ENCODE results near the gene SCN4B. TPM values are rescaled to one million over a fixed set of nuclear protein-coding genes. Genes with fewer than 3 reads are reported as not detected.

SCN4B gene
- total and polyA plus RNA-seq, 2 donors (not counting 1 experiment from before 2014, with no cell fraction given), result 1.5 to 10.4 TPM

- Histone ChIP-seq H3K4me3 (replicated peaks in 1 of 4; ENCODE audit: control extremely low read depth in 1 of 4, insufficient read depth in 1 of 4, low read depth in 3 of 4, low read length in 4 of 4) (no peak overlapping the region), H4K20me1 (ENCODE audit: control insufficient read depth, extremely low read depth, insufficient read depth, low read length) (no peaks in the 10 kb centered on the region), H3K9ac (ENCODE audit: insufficient read depth, low read length) (no peak overlapping the region), H3K4me1 (ENCODE audit: control insufficient read depth, extremely low read depth, insufficient read depth, low read length) (no peaks in the 10 kb centered on the region), H3K36me3 (ENCODE audit: control insufficient read depth, insufficient read depth, low read length) (no peaks in the 10 kb centered on the region), H3K9me3 (ENCODE audit: control insufficient read depth, insufficient read depth, low read depth, low read length) (no peaks in the 10 kb centered on the region), H3K79me2 (ENCODE audit: control insufficient read depth, insufficient read depth, low read length) (no peaks in the 10 kb centered on the region), H2AFZ (ENCODE audit: low read length) (no peak overlapping the region), H3K27me3 (ENCODE audit: control insufficient read depth, insufficient read depth, low read length) (no peaks in the 10 kb centered on the region), H3K27ac (ENCODE audit: insufficient read depth, low read length) (no peak overlapping the region), H3K4me2 (ENCODE audit: extremely low read depth, insufficient read depth, low read length) (no peak overlapping the region)
- DNase-seq (ENCODE audit: low read depth in 2 of 2), result no peak
- TF ChIP-seq CTCF (conservative IDR thresholded peaks at IDR 0.05 in 1 of 2, IDR thresholded peaks at IDR 0.05 in 1 of 2; ENCODE audit: low read depth in 1 of 2, low read length in 2 of 2), result no peak
- TF ChIP-seq EZH2 (IDR thresholded peaks at IDR 0.05; ENCODE audit: low read length, missing control alignments), result no peak
These were observed 17.4 kb downstream of the SCN4B start for GRCh38 chr11:118135051-118135795.

GRCh38 chr11:118133816-118134215 is 18.8 kb downstream of the SCN4B start:
- H3K27ac ChIP-seq (ENCODE audit: insufficient read depth, low read length), result no peak overlapping the region
- no peak overlapping the region for H3K9ac ChIP-seq (ENCODE audit: insufficient read depth, low read length)
- TF ChIP-seq EZH2 (IDR thresholded peaks at IDR 0.05; ENCODE audit: low read length, missing control alignments) (no peak), CTCF (conservative IDR thresholded peaks at IDR 0.05 in 1 of 2, IDR thresholded peaks at IDR 0.05 in 1 of 2; ENCODE audit: low read depth in 1 of 2, low read length in 2 of 2) (no peak)
- H3K36me3 ChIP-seq (ENCODE audit: control insufficient read depth, insufficient read depth, low read length), result no peaks in the 10 kb centered on the region
- no peaks in the 10 kb centered on the region for H3K9me3 ChIP-seq (ENCODE audit: control insufficient read depth, insufficient read depth, low read depth, low read length)
- H2AFZ ChIP-seq (ENCODE audit: low read length), result no peak overlapping the region
- H4K20me1 ChIP-seq (ENCODE audit: control insufficient read depth, extremely low read depth, insufficient read depth, low read length), result no peaks in the 10 kb centered on the region
- no peak overlapping the region for H3K4me2 ChIP-seq (ENCODE audit: extremely low read depth, insufficient read depth, low read length)
- H3K27me3 ChIP-seq (ENCODE audit: control insufficient read depth, insufficient read depth, low read length), result no peaks in the 10 kb centered on the region
- no peak overlapping the region for H3K4me3 ChIP-seq (replicated peaks in 1 of 4; ENCODE audit: control extremely low read depth in 1 of 4, insufficient read depth in 1 of 4, low read depth in 3 of 4, low read length in 4 of 4)
- H3K79me2 ChIP-seq (ENCODE audit: control insufficient read depth, insufficient read depth, low read length), result no peaks in the 10 kb centered on the region
- no peaks in the 10 kb centered on the region for H3K4me1 ChIP-seq (ENCODE audit: control insufficient read depth, extremely low read depth, insufficient read depth, low read length)
- DNase-seq (ENCODE audit: low read depth in 2 of 2), result no peak

GRCh38 chr11:118132385-118133151 is 20.1 kb downstream of the SCN4B start:
- no peak for DNase-seq (ENCODE audit: low read depth in 2 of 2)
- H3K79me2 ChIP-seq (ENCODE audit: control insufficient read depth, insufficient read depth, low read length), result no peaks in the 10 kb centered on the region
- H3K4me3 ChIP-seq (replicated peaks in 1 of 4; ENCODE audit: control extremely low read depth in 1 of 4, insufficient read depth in 1 of 4, low read depth in 3 of 4, low read length in 4 of 4), result no peak overlapping the region
- no peaks in the 10 kb centered on the region for H4K20me1 ChIP-seq (ENCODE audit: control insufficient read depth, extremely low read depth, insufficient read depth, low read length)
- no peaks in the 10 kb centered on the region for H3K36me3 ChIP-seq (ENCODE audit: control insufficient read depth, insufficient read depth, low read length)
- no peaks in the 10 kb centered on the region for H3K9me3 ChIP-seq (ENCODE audit: control insufficient read depth, insufficient read depth, low read depth, low read length)
- H3K27ac ChIP-seq (ENCODE audit: insufficient read depth, low read length), result no peak overlapping the region
- H3K9ac ChIP-seq (ENCODE audit: insufficient read depth, low read length), result no peak overlapping the region
- no peaks in the 10 kb centered on the region for H3K27me3 ChIP-seq (ENCODE audit: control insufficient read depth, insufficient read depth, low read length)
- no peak overlapping the region for H3K4me2 ChIP-seq (ENCODE audit: extremely low read depth, insufficient read depth, low read length)
- TF ChIP-seq EZH2 (IDR thresholded peaks at IDR 0.05; ENCODE audit: low read length, missing control alignments) (no peak), CTCF (conservative IDR thresholded peaks at IDR 0.05 in 1 of 2, IDR thresholded peaks at IDR 0.05 in 1 of 2; ENCODE audit: low read depth in 1 of 2, low read length in 2 of 2) (no peak)
- no peaks in the 10 kb centered on the region for H3K4me1 ChIP-seq (ENCODE audit: control insufficient read depth, extremely low read depth, insufficient read depth, low read length)
- no peak overlapping the region for H2AFZ ChIP-seq (ENCODE audit: low read length)

Data from fibroblast of lung (primary cell).